SIG-M5 treated with dmso at 0.1 percent for 504 hours (cell line): ENCODE results near the gene ACACA.
A peak's percentile ranks its signal among the peaks of the same experiment; 100 is the strongest.
"Not testable (repeated sequence)": the region's sequence is repeated elsewhere in the genome, so short reads cannot be mapped to it uniquely, and the experiment has no call there.

ENCODE experiments used
- DNase-seq: peaks from one replicate; lab custom pipeline; 2025; ENCODE audit not compliant: unreplicated experiment; lab: John Stamatoyannopoulos, UW

The ACACA gene

DNA sequence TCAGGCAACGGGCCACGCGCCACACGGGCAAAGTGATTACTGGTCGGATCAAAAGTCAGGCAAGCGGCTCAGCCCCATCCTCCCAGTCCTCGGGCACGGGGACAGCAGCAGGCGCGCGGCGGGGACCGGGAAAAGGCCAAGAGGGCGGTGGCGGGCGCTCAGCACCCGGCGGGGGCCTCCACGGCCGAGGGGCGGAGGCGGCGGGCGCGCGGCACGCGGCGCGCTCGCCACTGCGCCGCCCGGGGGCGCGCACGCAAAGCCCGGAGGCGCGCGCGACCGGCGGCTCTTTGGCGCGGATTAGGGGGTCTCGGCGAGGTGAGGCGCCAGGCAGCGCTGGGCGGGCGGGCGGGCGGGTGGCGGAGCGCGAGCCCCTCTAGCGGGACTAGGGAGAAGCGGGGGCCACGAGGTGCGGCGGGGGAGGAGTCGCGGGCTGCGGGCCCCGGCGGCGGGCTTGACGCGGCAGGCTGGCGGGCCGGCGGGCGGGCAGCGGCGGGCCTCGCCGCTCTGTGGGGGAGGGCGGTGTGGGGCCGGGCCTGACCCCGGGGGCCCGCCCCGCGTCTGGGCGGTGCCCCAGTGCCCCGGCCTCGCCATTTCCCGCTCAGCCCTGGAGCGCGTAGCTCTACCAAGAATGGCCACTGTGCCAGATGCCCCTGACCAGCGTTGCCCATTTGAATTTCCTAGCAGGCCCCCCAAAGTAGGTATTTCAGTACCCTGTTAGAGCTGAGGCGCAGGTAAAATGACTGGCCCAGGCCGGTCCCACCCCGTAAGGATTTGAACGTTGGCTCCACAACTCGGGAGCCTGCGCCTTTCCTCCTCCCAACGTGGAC lies at the start of gene ACACA, which contains the start of gene TADA2A:
ACACA (minus strand) TSS at position 202 of the 827 bp plus-strand sequence. CDS start 537 bp downstream, outside the sequence.
TADA2A (plus strand) TSS at position 252 of the 827 bp plus-strand sequence. CDS start 4,480 bp downstream, outside the sequence.
- DNase-seq = peak; percentile 69

- no peak for DNase-seq
Measured at GRCh38 chr17:37450112-37450511, 43.5 kb upstream of the ACACA start.

DNA sequence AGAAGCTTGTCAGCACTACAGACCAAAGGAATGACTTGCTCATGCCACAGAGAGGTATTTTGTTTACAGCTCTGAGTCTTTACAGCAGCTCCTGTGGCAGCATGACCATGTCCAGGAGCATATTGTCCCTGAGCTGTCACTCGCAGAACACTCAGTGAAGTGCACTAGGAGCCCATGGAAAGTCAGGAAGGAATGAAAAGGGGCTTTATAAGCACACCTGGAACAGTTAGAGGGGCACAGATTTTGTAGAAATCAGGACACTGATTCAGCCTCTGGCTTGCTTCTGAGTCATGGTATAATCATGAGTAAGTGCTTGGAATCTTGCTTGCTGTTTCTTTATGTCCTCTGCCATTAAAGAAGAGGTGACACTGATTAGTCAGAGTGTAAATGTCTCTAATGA lies 41.0 kb upstream of the ACACA start:
- no peak for DNase-seq

GRCh38 chr17:37446027-37446426 lies 39.4 kb upstream of the ACACA start:
- no peak for DNase-seq

GRCh38 chr17:37441369-37442014 lies 34.9 kb upstream of the ACACA start:
- peak; percentile 73 for DNase-seq

- no peak for DNase-seq
Measured at GRCh38 chr17:37440424-37440823, 33.8 kb upstream of the ACACA start.

DNA sequence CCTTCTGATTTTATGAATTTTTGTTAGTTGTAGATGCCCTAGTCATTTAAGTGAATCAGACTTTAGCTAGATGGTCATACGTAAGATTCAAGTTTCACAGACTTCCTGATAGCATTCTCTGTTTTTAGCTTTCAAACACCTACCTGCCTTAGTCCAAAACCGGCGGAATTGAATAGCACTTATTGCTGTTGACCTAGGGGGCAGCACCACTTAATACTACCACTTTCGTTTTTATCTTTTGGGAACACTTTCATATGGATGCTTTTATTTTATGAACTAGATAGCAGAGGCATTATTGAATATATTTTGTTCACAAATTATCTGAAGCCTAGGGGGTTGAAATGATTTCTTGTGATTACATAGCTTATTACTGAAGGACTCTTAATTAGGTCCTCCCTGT lies 31.5 kb upstream of the ACACA start:
- no peak for DNase-seq

DNA sequence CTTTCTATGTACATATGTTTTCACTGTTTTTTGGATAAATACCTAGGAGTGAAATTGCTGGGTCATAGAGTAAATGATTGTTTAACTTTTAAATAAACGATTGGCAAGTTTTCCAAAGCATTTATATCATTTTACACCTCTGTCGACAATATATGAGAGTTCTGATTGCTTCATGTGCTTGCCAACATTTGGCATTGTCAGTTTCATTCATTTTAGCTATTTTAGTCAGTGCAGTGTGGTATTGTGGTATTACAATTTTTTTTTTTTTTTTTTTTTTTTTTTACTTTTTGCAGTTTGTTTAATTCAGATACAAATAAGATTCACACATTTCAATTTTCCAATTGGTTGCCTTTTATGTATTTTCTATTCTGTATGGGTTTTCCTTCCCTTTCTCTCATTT lies 26.0 kb upstream of the ACACA start:
- DNase-seq = no peak

DNA sequence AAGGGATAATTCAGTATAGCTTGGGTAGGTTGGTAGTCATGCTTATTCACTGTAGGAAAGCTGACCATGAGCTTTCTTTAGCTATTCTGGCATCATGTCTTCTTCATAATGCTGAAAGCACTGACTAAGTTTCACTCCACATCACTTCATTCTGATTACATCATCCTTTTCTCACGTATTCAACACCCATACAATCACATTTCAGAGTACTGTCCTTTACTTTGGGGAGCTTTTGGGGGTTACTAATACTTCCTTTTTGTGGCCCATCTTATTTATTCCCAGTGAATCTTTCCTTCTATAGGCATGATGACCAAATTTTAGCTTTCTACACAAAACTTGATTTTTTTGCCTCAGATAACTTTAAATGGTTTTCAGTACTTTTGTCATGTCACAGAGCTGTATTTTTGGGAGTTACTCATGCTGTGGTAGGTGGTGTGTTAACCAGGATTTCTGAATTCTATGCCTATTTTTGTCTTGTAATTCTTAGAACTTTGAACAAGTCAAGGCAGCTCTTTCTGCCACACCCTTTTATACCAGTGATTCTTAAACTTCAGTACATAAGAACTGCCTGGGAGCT lies 23.5 kb upstream of the ACACA start:
- peak; percentile 34 for DNase-seq

GRCh38 chr17:37429453-37429852 lies 22.8 kb upstream of the ACACA start:
- no peak for DNase-seq

GRCh38 chr17:37429039-37429438 lies 22.4 kb upstream of the ACACA start:
- no peak for DNase-seq

DNA sequence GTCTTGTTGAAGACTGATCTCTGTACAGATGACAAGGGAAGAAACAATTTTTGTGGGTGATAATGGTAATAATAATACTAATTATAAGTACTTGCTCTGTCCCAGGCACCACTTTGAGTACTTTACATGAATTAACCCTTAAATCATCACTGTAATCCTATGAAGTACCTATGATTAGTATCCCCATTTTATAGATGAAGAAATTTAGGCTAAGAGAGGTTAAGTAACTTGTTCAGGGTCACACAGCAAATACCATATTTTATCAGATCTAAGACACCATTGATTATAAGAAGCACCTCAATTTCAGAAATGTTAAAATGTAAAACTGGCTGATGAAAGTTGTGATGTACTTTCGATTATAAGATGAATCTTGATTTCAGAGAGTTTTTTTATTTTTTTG lies 18.6 kb upstream of the ACACA start:
- no peak for DNase-seq

GRCh38 chr17:37422971-37423625 lies 16.5 kb upstream of the ACACA start:
- DNase-seq = no peak

GRCh38 chr17:37417852-37418251 lies 11.2 kb upstream of the ACACA start:
- no peak for DNase-seq

- DNase-seq = peak; percentile 16
Measured at GRCh38 chr17:37413875-37414519, 7.4 kb upstream of the ACACA start.

DNA sequence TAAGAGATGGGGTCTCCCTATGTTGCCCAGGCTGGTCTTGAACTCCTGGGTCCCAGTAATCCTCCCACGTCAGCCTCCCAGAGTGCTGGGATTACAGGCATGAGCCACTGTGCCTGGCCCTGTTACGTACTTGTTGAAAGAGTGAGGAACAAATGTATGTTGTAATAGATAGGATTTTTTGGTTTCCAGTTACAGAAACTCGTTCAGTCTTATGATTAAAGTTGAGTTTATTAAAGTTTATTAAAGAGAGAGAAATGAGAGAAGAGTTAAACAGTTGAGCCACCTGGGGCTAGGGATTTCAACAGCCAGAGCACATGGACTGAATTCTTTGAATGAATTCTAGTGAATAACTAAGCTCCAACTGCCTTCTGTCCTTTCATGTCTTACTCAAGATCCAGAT lies 3.7 kb upstream of the ACACA start:
- DNase-seq = no peak

DNA sequence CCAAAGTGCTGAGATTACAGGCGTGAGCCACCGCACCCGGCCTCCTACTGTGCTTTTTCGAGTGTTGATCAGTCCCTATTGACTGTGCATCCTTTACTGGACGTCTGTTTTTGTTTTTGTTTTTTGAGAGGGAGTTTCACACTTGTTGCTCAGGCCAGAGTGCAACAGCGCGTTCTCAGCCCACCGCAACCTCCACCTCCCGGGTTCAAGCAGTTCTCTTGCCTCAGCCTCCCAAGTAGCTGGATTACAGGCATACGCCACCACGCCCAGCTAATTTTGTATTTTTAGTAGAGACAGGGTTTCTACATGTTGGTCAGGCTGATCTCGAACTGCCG lies 1.5 kb upstream of the ACACA start:
- DNase-seq = not testable (repeated sequence)

GRCh38 chr17:37405955-37406634 lies 541 bp downstream of the ACACA start:
- DNase-seq = no peak

- DNase-seq = not testable (repeated sequence)
Measured at GRCh38 chr17:37405522-37405921, 1.1 kb downstream of the ACACA start.

GRCh38 chr17:37400505-37400904 lies 6.1 kb downstream of the ACACA start:
- DNase-seq = no peak
